ENCODE results near the gene ABHD2. TPM values are rescaled to one million over a fixed set of nuclear protein-coding genes. Genes with fewer than 3 reads are reported as not detected.

The ABHD2 gene
- total RNA-seq, 1 donor from 2014 or later = 32.9 TPM

GRCh38 chr15:89177633-89178306 is 89.5 kb downstream of the ABHD2 start:
- DNase-seq (ENCODE audit: low read depth) = no peak
- H3K4me3 ChIP-seq (ENCODE audit: low read depth, low read length) = no peak overlapping the region
- peak; percentile 93 for TF ChIP-seq CTCF (conservative IDR thresholded peaks at IDR 0.05; ENCODE audit: low read depth, low read length)

GRCh38 chr15:89178307-89178977 is 90.2 kb downstream of the ABHD2 start:
- H3K4me3 ChIP-seq (ENCODE audit: low read depth, low read length) = no peak overlapping the region
- DNase-seq (ENCODE audit: low read depth) = no peak
- no peak for TF ChIP-seq CTCF (conservative IDR thresholded peaks at IDR 0.05; ENCODE audit: low read depth, low read length)

- DNase-seq (ENCODE audit: low read depth) = no peak
- no peak overlapping the region for H3K4me3 ChIP-seq (ENCODE audit: low read depth, low read length)
- no peak for TF ChIP-seq CTCF (conservative IDR thresholded peaks at IDR 0.05; ENCODE audit: low read depth, low read length)
Observed at GRCh38 chr15:89179966-89180875, 92.0 kb downstream of the ABHD2 start.

GRCh38 chr15:89184357-89184756 is 96.1 kb downstream of the ABHD2 start:
- H3K4me3 ChIP-seq (ENCODE audit: low read depth, low read length) = no peak overlapping the region
- DNase-seq (ENCODE audit: low read depth) = no peak
- TF ChIP-seq CTCF (conservative IDR thresholded peaks at IDR 0.05; ENCODE audit: low read depth, low read length) = no peak

GRCh38 chr15:89184886-89185526 is 96.8 kb downstream of the ABHD2 start:
- no peak for DNase-seq (ENCODE audit: low read depth)
- no peak for TF ChIP-seq CTCF (conservative IDR thresholded peaks at IDR 0.05; ENCODE audit: low read depth, low read length)
- no peak overlapping the region for H3K4me3 ChIP-seq (ENCODE audit: low read depth, low read length)

GRCh38 chr15:89186803-89187202 is 98.5 kb downstream of the ABHD2 start:
- no peak overlapping the region for H3K4me3 ChIP-seq (ENCODE audit: low read depth, low read length)
- no peak for DNase-seq (ENCODE audit: low read depth)
- no peak for TF ChIP-seq CTCF (conservative IDR thresholded peaks at IDR 0.05; ENCODE audit: low read depth, low read length)

Data from epithelial cell of proximal tubule (primary cell).